Jurkat, Clone E6-1 (cell line): ENCODE results near the gene LYZL1.
A peak's percentile ranks its signal among the peaks of the same experiment; 100 is the strongest.
"Not testable (repeated sequence)": the region's sequence is repeated elsewhere in the genome, so short reads cannot be mapped to it uniquely, and the experiment has no call there.

Experiments
- DNase-seq: peaks from one replicate; pipeline ENCODE4 v3.0.0-alpha.2; 2011; ENCODE audit warnings: low read depth, low spot score
- H3K4me3 ChIP-seq: 2 replicates; pipeline ENCODE4 v1.5.1; 2011; ENCODE audit warnings: mild to moderate bottlenecking, low read length, control low read depth, moderate library complexity

Gene LYZL1

DNA sequence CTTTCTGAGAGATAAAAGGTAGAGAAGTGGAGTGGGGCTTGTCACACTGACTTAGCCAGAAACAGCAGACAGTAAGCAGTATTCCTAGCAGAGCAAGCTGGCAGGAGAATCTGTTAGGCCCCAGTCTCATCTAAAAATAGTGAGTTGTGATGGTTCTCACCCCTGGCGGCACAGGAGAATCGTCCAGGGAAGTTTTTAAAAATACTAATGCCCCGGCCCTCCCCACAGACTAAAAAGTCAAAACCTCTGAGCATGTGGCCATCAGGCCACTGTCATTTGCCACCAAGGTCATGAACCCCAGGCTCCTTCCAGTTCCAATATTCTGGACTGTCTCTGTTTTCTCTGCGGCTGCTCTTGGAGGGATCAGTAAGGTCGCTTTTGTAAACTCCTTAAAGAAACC, 34.0 kb downstream of the LYZL1 start:
- no peak for DNase-seq
- no peak overlapping the region for H3K4me3 ChIP-seq

DNA sequence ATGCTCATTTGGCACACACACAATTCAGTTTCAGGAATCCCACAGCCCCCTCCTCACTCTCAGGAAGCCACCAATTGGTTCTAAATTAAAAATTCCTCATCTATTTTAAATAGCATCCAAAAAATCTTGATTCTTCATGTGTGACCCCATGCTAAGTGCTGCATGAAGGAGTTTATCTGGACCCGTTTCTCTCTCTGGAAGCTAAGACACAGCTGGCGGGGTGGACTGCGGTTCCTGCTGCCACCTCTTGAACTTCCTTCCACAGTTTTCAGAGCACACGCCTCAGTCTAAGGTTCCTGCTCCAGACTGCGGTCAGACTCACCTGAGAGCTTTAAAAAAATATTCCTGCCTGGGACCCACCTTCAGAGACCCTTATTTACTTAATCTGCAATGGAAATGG, 34.5 kb downstream of the LYZL1 start:
- no peak for DNase-seq

DNA sequence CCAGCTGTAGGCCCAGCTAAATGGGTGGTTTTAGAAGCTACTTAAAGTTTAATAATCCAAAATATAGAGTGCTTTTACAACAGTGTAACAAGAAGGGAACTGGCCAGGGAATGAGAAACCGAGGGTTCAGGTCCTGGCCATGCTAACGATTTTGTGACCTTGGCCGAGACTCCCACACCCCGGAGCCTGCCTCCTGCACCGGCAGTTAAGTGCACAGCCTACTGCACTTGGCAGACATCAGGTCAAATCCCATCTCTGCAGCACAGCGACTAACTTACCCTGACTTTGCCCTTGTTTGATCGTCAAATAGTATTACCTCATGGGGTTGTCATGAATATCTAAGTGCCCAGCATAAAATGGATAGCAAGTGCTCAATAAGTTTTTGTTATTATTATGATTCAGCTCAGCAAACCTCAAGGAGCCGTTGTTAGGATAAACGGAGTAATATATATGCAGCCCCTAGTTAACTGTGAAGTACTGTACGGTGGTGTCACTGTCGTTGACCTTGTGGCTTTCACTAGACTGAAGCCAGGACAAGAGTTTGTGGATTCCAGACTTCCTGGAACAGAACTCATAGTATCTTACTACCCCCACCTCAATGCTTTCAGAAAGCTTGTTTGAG, 35.5 kb downstream of the LYZL1 start:
- H3K4me3 ChIP-seq, result no peak overlapping the region
- no peak for DNase-seq

More for the DNA sequence above, 34.5 kb downstream of the LYZL1 start:
- no peak overlapping the region for H3K4me3 ChIP-seq

DNA sequence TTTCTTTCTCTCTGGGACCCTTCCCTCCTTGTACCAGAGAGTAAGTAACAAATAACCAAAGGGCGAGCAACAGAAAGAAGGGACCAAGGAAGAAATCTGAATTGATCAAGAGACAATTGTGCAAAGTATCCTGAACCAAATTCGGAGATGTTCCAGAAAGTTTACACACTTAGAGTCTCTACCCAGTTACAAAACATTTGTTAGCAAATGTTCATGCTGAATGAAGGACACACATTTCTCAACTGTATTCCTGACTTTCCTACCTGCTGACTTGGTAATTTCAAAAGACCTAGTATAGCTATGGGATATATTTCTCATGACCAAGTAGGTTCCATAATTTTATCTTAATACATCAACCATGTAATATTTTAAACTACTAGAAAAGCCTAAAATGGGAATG, 37.4 kb downstream of the LYZL1 start:
- H3K4me3 ChIP-seq, result no peak overlapping the region
- no peak for DNase-seq

DNA sequence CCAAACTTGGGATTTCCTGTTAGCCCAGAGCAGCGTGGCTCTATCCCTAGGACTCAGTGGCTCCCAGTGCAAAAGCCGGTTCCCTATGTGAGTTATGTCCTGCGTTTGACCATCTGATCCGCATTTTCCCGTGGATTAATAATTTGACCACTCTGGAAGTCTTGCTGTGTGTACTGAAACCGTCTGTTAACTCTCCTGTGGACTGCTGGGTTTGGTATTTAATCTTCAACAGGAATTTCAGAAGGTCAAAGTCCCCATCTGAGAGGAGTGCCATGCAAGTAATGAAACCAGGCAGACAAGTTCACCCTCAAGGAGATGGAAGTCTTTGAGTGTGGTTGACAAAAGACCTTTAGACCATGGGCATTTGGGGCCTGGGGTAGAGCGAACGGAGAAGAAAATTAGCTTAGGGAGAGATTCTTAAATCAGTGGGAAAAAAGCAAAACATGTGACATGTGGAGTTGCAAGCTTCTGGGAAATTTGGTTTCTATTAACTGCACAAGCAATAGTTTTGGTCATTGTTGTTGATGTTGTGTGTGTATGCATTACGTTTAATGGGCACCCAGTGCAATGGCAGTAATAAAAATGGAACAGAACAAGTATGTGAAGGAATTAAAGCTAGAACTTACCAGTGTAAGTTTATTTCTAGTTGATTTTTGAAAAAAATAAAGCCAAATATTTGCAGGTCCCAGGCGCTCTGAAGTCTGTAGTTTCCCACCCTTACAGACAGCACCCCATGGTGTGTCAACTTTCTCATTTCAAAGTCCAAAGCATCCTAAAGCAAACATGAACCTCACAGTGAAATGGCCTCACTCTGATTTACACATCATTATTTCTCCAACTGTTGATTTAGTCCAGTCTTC, 38.2 kb downstream of the LYZL1 start:
- no peak for DNase-seq
- H3K4me3 ChIP-seq, result no peak overlapping the region

DNA sequence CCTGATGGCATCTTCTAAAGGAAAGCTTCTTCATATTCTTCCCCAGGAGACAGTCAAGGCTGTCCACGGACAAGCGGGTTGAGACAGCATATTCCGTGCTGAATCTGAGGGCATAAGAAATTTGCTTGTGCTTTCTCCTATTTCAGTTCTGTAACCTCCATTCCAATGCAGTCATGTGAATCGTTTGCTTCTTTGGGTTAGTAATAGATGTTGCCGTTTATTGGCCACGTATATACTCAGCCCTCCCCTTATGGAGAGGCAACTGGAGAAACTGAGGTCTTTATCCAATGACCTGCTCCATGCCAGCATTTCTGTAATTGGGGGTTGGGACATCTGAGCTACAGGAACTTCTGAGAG, 38.9 kb downstream of the LYZL1 start:
- DNase-seq, result no peak
- no peak overlapping the region for H3K4me3 ChIP-seq

DNA sequence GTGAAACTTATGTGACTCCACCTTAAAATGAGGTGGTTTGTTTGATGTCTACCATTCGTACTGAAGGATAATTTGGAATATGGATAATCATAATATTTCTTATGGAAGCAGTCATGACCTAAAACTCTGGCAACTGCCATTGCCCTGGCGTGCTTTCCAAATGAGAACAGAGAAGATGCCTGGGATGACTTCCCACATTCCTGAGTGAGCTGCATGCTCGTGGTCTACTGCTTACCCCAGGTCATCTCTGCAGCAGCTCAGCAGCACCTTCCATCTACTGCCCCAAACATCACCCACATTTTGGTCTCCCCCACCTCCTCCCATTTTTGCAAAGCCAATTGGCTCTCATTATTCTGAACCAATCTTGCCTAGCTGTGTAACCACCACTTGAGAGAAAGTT, 40.1 kb downstream of the LYZL1 start:
- no peak overlapping the region for H3K4me3 ChIP-seq
- no peak for DNase-seq

DNA sequence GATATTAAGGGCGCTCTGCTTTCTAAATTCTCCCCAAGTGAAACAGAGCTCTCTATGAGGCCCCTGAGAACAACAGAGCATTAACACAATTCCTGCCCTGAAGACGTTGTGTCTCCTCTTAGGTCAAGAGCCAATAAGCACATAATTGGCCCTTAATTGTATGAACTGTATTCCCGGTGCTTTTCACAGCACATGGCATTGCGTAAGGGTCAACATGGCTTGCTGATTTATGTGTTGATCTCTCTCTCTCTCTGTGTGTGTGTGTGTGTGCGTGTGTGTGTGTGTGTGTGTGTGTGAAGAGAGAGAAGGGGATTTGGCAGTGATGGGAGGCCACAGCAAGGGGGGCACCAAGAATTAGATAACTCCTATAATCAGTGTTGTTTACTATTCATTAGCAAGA, 40.5 kb downstream of the LYZL1 start:
- DNase-seq, result no peak
- no peak overlapping the region for H3K4me3 ChIP-seq

DNA sequence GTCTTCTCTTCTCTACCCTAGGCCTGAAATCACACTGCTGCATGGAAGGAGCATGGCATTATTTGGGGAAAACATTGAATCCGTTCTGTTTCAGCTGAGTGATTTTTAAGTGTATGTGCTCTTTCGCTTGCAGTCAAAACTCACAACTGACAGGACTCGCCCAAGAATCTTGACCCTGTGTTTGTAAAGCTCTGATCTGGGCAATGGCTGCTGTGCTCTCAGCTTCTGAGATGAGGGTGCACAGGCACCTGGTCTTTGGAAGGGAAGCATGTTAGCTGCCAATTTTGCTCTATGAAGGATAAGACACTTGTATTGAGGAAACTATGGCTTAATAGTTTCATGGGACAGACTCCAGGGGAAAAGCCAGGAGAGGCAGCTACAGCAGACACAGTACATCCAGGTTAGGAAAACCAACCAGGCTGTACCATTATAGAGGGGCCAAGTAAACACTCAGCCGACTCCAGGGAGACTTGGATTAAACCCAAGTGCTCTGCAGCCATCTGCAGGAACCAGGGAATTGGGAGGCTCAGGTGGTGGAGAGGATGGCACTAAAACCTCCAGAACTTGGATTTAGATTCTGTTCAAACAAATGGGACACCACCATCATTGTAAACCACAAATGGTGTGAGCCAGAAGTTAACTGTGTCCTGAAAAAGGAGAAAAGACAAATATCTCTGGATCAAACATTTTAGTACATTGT, 43.3 kb downstream of the LYZL1 start:
- no peak overlapping the region for H3K4me3 ChIP-seq
- DNase-seq, result no peak

DNA sequence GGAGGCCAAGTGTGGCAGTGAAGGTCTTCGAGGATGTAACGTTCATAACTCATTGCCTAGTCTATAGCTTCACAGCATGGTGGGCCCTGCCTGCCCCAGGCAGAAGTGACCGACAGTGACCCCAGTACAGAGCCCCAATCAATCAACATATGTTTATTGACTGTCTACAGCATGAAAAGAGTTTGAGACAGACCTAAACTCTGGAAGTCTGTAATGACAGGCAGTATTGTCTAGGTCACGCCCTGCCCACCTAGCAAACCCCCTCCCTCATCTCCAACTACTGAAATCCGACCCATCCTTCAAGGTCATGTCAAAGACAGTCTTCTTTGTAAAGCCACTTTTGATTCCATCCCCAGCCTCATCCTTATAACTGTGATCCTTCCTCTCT, 43.9 kb downstream of the LYZL1 start:
- H3K4me3 ChIP-seq, result no peak overlapping the region
- DNase-seq, result no peak

DNA sequence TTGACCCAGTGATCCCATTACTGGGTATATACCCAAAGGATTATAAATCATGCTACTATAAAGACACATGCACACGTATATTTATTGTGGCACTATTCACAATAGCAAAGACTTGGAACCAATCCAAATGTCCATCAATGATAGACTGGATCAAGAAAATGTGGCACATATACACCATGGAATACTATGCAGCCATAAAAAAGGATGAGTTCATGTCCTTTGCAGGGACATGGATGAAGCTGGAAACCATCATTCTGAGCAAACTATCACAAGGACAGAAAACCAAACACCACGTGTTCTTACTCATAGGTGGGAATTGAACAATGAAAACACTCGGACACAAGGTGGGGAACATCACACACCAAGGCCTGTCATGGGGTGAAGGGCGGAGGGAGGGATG, 48.7 kb downstream of the LYZL1 start:
- not testable (repeated sequence) for DNase-seq, H3K4me3 ChIP-seq

DNA sequence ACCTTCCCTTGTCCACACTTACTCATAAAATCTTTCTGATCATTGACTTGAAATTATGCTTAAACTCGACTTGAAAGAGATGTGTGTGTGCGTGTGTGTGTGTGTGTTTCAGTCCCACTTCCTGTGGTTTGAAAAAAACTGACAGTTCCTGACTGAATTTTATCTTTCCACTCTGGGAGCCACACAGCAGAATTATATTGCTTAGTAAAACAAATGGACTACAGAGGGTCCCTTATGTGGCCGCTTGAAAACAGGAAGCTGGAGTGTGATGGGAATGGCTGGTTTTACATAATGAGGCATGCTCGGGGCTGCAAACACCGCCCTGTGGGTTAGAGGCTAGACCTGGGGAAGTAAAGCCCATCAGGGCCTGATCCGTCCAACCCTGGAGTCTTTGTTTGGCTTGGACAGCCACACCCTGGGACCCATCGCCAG, 54.8 kb downstream of the LYZL1 start:
- peak; percentile 38 for DNase-seq
- H3K4me3 ChIP-seq, result no peak overlapping the region

DNA sequence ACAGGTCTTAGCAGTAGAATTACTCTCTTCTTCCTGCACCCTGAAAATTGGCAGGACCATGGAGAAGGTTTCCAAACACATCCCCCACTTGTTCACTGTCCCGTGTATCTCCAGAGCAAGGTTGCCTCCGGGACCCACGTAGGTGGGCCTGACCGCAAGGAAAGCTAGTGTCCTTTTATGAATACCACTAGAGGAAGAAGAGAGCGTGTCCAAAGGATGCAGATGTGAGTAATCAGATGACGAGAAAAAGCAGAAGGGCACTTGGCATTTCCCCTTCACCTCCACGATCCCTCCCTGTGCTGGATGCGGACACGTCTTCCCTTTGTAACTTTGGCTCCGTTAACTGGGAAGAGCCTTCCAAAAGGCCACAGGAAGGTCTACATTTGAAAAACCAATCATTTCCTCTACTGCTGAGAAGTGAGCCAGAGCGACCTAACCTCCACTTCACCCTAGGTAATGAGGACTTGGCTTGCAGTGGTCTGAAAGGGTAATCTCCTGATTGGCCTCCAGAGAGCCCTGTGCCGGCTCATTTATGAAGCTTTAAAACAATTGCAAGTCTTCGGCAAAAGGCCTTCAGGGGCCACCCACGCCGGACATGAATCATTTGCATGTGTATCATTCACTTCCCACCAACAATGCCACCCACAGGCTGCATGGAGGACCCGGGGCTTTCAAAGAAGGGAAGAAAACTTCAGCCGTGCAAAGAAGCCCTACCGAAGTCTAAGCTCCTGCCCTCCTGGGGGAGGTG, 55.4 kb downstream of the LYZL1 start:
- no peak for DNase-seq
- no peak overlapping the region for H3K4me3 ChIP-seq

DNA sequence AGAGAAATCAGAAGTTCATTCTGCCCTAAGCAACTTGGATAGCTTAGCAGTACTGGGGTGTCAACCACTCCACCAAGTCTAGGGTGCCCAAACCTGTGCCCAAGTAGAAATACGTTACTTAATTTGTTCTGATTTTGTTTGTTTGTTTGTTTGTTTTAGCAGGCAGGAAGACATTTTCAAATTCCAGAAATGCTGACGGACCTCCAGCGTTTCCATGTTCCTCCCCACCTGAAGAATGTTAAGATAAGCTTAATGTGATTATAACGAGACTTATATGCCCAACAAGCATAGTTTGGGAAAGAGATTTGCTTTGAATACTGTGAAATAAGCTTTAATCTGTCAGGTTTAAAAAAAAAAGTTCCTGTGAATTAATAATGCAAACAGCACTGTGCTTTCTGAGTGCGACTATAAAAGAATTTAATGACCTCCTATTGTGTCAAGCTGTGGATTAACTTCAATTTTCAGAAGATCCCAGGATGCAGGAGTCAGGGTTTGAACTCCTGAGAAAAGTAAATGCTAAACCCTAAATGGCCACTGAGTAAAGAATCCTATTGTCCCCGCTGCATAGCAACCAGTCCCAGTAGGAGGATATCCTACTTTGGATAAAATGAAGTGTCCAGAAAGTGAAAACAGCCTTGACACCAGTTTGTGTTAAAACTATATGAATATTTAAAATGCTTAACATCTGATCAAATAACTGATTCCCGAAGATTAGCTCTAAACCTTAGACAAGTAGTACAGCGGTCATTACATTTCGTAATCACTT, 56.5 kb downstream of the LYZL1 start:
- DNase-seq, result no peak
- no peak overlapping the region for H3K4me3 ChIP-seq

DNA sequence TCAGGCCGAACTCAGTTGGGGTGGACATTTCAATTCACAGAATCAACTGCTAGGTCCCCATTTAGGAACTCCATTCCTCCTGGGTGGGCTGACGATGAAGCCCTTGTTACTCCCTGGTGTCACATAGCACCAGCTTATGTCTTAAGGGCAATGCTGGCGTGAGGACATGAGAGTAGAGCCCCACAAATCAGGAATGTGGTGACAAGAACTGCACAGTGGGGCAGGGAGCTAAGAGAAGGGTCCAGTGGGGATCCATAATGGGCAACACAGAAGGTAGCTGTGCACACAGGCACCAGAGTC, 57.0 kb downstream of the LYZL1 start:
- no peak for DNase-seq
- no peak overlapping the region for H3K4me3 ChIP-seq

DNA sequence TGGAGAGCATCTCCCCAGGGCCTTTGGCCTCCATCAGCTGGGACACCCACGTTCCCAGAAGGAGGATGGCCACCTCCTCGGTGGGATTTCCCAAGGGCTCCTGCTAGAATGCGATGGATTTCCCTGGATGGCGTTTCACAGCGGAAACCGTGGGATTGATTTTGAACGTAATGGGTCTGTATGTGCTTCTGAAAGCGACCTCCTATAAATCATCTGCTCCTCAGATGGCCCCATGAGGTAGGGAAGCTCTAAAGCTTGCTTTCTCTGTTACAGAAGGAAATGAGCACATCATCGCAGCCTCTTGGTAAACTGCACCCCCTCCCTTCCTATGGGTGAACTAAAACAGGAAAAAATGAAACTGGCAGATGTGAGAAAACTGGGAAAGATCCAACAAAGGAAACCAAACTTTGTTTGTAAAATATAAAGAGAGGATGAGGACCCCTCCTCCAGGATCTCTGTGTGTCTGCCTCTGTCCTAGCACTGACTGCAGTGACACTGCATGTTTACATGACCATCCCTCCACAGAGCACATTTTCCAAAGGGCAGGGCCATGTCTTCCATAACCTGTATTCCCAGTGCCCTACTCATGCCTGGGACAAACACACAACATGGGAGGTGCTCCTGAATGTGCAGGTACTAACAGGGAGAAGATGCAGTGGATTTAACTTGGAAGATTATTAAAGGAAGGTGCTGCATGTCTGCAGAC, 57.6 kb downstream of the LYZL1 start:
- no peak for DNase-seq
- H3K4me3 ChIP-seq, result no peak overlapping the region

DNA sequence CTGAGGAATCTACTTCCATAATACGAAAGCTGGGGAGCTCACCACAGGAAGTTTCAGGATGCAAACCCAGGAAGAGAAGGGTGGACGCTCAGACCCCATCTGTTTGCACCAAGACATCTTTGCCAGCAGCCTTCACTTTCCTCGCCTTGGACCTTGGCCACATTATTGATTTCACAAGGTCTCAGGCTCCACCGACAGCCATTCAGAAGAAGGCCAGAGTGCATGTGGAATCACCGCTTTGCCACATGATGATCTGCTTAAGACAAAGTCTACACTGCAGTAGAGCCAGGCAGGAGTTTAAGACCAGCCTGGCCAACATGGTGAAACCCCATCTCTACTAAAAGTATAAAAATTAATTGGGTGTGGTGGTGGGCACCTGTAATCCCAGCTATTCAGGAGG, 60.0 kb downstream of the LYZL1 start:
- DNase-seq, result no peak
- H3K4me3 ChIP-seq, result no peak overlapping the region

DNA sequence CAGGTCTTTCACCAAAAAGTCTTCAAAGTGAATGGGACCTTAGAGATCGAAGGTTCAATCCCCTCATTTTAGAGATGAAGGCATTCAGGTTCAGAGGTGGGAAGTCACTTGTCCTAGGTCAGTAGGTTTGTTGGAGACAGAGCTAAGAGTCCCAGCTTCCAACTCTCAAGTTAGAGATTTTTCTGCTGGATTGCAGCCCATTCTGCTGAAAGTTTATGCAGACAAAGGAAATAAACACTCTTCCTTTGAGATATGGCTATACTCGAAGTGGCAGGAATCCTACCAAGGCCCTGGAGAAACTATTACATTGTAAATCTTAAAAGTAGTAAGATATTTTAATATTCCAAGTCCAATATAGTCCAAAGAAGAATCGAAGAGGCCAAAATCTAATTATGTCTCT, 64.4 kb downstream of the LYZL1 start:
- DNase-seq, result no peak
- H3K4me3 ChIP-seq, result no peak overlapping the region
